B cell (primary cell): ENCODE data around the gene GLOD5. TPM values are rescaled to one million over a fixed set of nuclear protein-coding genes. Genes with fewer than 3 reads are reported as not detected.

Experiments used
- ATAC-seq: fragments of 200-7000 bp; cut with Tn5 transposase; one replicate; pipeline ENCODE4 v1.10.0; 2021; ENCODE audit warnings: low read depth, mild to moderate bottlenecking, moderate number of reproducible peaks, moderate library complexity
- CTCF ChIA-PET: fragments of 350-600 bp; sonication (Branson Sonifier 250); formaldehyde crosslinking; loops from one replicate; lab custom pipeline; 2021; ENCODE audit warnings: antibody characterized with exemption, inconsistent platforms; lab: Charles Lee
- POLR2A ChIA-PET: fragments of 350-600 bp; sonication (Branson Sonifier 250); formaldehyde crosslinking; loops from one replicate; lab custom pipeline; 2021; ENCODE audit warnings: antibody characterized with exemption; lab: Charles Lee
- DNase-seq: peaks from one replicate; pipeline ENCODE4 v3.0.0; 2013
- H2AFZ ChIP-seq: 2 replicates; pipeline ENCODE4 v1.6.1; 2012; ENCODE audit warnings: mild to moderate bottlenecking, low read depth, low read length; ENCODE audit not compliant: insufficient read depth, poor library complexity, severe bottlenecking
- H3K27ac ChIP-seq, 2 donors: 1 replicate in 1 of 2; 2 replicates in 1 of 2; pipeline ENCODE4 v1.5.1; 2012 to 2013; ENCODE audit warnings: low read length in 2 of 2, mild to moderate bottlenecking in 2 of 2, moderate library complexity in 1 of 2
- H3K27me3 ChIP-seq, 4 experiments: fragments of 200-600 bp in 1 of 4; sonication (generic) in 1 of 4; replicated peaks in 1 of 4; 1 replicate in 2 of 4; 2 replicates in 2 of 4; pipeline versions ENCODE4 v1.6.1 to v1.7.0; 2013 to 2016; ENCODE audit warnings: low read length in 3 of 4, mild to moderate bottlenecking in 2 of 4, mixed read lengths in 1 of 4, moderate library complexity in 1 of 4; ENCODE audit not compliant: insufficient read depth in 4 of 4, control insufficient read depth in 3 of 4; ENCODE audit errors: control extremely low read depth in 1 of 4
- H3K36me3 ChIP-seq, 2 experiments: replicated peaks in 1 of 2; 1 replicate in 1 of 2; 2 replicates in 1 of 2; pipeline versions ENCODE4 v1.6.1 to v1.7.1; 2013; ENCODE audit warnings: low read length in 1 of 2; ENCODE audit not compliant: insufficient read depth in 2 of 2, control insufficient read depth in 1 of 2; ENCODE audit errors: control extremely low read depth in 1 of 2, extremely low read depth in 1 of 2
- H3K4me1 ChIP-seq, 2 donors: fragments of 200-600 bp in 1 of 2; sonication (generic) in 1 of 2; 1 replicate in 1 of 2; 2 replicates in 1 of 2; pipeline versions ENCODE4 v1.5.1 to v1.6.1; 2013 to 2017; ENCODE audit warnings: low read length in 2 of 2; ENCODE audit not compliant: control insufficient read depth in 2 of 2, insufficient read depth in 2 of 2
- H3K4me2 ChIP-seq: replicated peaks from 2 replicates; pipeline ENCODE3; 2012; ENCODE audit warnings: mild to moderate bottlenecking, low read depth, low read length; ENCODE audit not compliant: poor library complexity, severe bottlenecking
- H3K4me3 ChIP-seq, 5 experiments: fragments of 200-600 bp in 1 of 5; sonication (generic) in 1 of 5; 1 replicate in 3 of 5; 2 replicates in 2 of 5; pipeline versions ENCODE4 v1.5.1 to v1.7.0; 2011 to 2016; ENCODE audit warnings: low read length in 4 of 5, mild to moderate bottlenecking in 4 of 5, low read depth in 2 of 5, control low read depth in 1 of 5, moderate library complexity in 1 of 5; ENCODE audit not compliant: insufficient read depth in 1 of 5; ENCODE audit errors: control extremely low read depth in 1 of 5, extremely low read depth in 1 of 5
- H3K79me2 ChIP-seq: fragments of 200-600 bp; sonication (generic); one replicate; pipeline ENCODE4 v1.6.0; 2016; ENCODE audit warnings: low read length; ENCODE audit not compliant: control insufficient read depth, insufficient read depth
- H3K9ac ChIP-seq: fragments of 200-600 bp; sonication (generic); 2 replicates; pipeline ENCODE4 v1.6.1; 2017; ENCODE audit warnings: mild to moderate bottlenecking, low read length, moderate library complexity
- H3K9me3 ChIP-seq, 3 donors: one replicate each; pipeline versions ENCODE4 v1.6.1 to v1.7.1; 2013; ENCODE audit warnings: low read length in 2 of 3; ENCODE audit not compliant: control insufficient read depth in 2 of 3, insufficient read depth in 1 of 3; ENCODE audit errors: control extremely low read depth in 1 of 3
- H4K20me1 ChIP-seq: 2 replicates; pipeline ENCODE4 v1.6.0; 2012; ENCODE audit warnings: mild to moderate bottlenecking, low read length; ENCODE audit not compliant: insufficient read depth, control insufficient read depth, poor library complexity, severe bottlenecking
- H3K27ac Mint-ChIP-seq: one replicate; pipeline ENCODE4 v1.8.0; 2021; ENCODE audit warnings: mixed read lengths
- H3K27me3 Mint-ChIP-seq: one replicate; pipeline ENCODE4 v1.8.0; 2021; ENCODE audit warnings: mixed read lengths
- H3K4me1 Mint-ChIP-seq: one replicate; pipeline ENCODE4 v1.8.0; 2021; ENCODE audit warnings: mixed read lengths
- H3K4me3 Mint-ChIP-seq: one replicate; pipeline ENCODE4 v1.8.0; 2021; ENCODE audit warnings: mixed read lengths
- H3K9me3 Mint-ChIP-seq: one replicate; pipeline ENCODE4 v1.8.0; 2022; ENCODE audit warnings: mixed read lengths; ENCODE audit not compliant: insufficient read depth
- CTCF ChIP-seq: fragments of 200-600 bp; IDR thresholded peaks from one replicate; pipeline ENCODE4 v1.8.0; 2022; ENCODE audit warnings: antibody characterized with exemption, mild to moderate bottlenecking
- EZH2 ChIP-seq: IDR thresholded peaks from 2 replicates; pipeline ENCODE4 v1.6.1; 2012; ENCODE audit warnings: borderline replicate concordance, low read depth, mild to moderate bottlenecking, moderate library complexity, low read length; ENCODE audit not compliant: insufficient read depth, poor library complexity, severe bottlenecking
- WGBS: methylation state at CpG from one replicate; pipeline ENCODE4 v1.1.5; 2013; ENCODE audit warnings: missing lambda C conversion rate; ENCODE audit not compliant: insufficient coverage; 5-methylcytosine and 5-hydroxymethylcytosine counted together
- intact Hi-C: fragments of 100-400 bp; cut with micrococcal nuclease; formaldehyde crosslinking; loops from one replicate; pipeline ENCODE4 v1.10.0; 2022
- polyA plus RNA-seq: library from polyadenylated mRNA; depleted of rRNA; stranded (reverse); fragments of >200 nt; gene quantifications from 2 replicates; pipeline ENCODE4 v1.2.3, GENCODE V29; 2012
- total RNA-seq, 2 donors: library from RNA; stranded (reverse); fragments of 120-200 nt in 1 of 2; gene quantifications; 1 replicate in 1 of 2; 2 replicates in 1 of 2; pipeline versions ENCODE4 v1.2.3 to v1.2.4, GENCODE V29; 2013 to 2022

The GLOD5 gene
- total and polyA plus RNA-seq, 2 donors (not counting 1 experiment from before 2014, with no cell fraction given), result not detected

DNA sequence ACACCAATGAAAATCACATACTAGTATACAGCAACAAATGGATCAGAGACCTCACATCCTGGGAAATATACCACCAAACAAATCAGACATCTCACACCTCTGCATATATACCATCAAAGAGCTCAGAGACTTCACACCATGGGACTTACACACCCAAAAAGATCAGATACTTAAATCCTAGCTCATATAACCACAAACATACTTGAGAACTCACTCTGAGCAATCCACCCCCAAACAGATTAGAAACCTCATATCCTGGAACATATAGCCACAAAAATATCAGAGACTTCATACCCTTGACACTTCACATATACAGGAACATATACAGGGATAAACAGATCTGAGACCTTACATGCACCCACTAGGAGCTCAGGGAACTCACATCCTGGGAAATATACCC lies 32.9 kb upstream of the GLOD5 start:
- CTCF ChIA-PET, result no interaction called here
- intact Hi-C loops, result no loop called here
- no peaks in the 10 kb centered on the region for H3K4me1 Mint-ChIP-seq
- H3K9ac ChIP-seq, result no peak overlapping the region
- no peaks in the 10 kb centered on the region for H3K79me2 ChIP-seq
- H3K4me2 ChIP-seq, result no peak overlapping the region
- H3K9me3 Mint-ChIP-seq, result no peaks in the 10 kb centered on the region
- H4K20me1 ChIP-seq, result no peaks in the 10 kb centered on the region
- no peak overlapping the region for H3K4me3 Mint-ChIP-seq
- H3K27ac Mint-ChIP-seq, result no peak overlapping the region
- ATAC-seq, result no peak
- no peaks in the 10 kb centered on the region for H3K27me3 ChIP-seq
- H3K4me1 ChIP-seq, result no peaks in the 10 kb centered on the region
- TF ChIP-seq CTCF, result no peak
- no peak for TF ChIP-seq EZH2
- no peak overlapping the region for H3K4me3 ChIP-seq
- no peaks in the 10 kb centered on the region for H3K9me3 ChIP-seq
- POLR2A ChIA-PET, result no interaction called here
- no peaks in the 10 kb centered on the region for H3K36me3 ChIP-seq
- H2AFZ ChIP-seq, result no peak overlapping the region
- no peak overlapping the region for H3K27ac ChIP-seq
- H3K27me3 Mint-ChIP-seq, result no peaks in the 10 kb centered on the region
- DNase-seq, result no peak

- CTCF ChIA-PET, result no interaction called here
- TF ChIP-seq EZH2 (no peak), CTCF (no peak)
- H3K27ac ChIP-seq, result no peak overlapping the region
- no peaks in the 10 kb centered on the region for H4K20me1 ChIP-seq
- peak overlapping the region; percentile 41 for H3K27ac Mint-ChIP-seq
- no peaks in the 10 kb centered on the region for H3K79me2 ChIP-seq
- peak overlapping the region in 1 of 5 experiments; percentile 75 for H3K4me3 ChIP-seq
- peaks cover 0 to 15% of the 10 kb centered on the region in 2 donors for H3K4me1 ChIP-seq
- H2AFZ ChIP-seq, result peak overlapping the region; percentile 74
- H3K4me2 ChIP-seq, result peak overlapping the region; percentile 71
- no peak overlapping the region for H3K9ac ChIP-seq
- DNase-seq (no peak), ATAC-seq (no peak)
- no peaks in the 10 kb centered on the region for H3K27me3 ChIP-seq
- H3K4me1 Mint-ChIP-seq, result peaks cover 13% of the 10 kb centered on the region
- H3K9me3 ChIP-seq, result no peaks in the 10 kb centered on the region
- no peaks in the 10 kb centered on the region for H3K9me3 Mint-ChIP-seq
- POLR2A ChIA-PET, result interaction anchor here (1.6 to 1.9 kb wide), 3 partner anchors 60 to 229 kb away, joined by 3 to 9 read pairs (median 5); partner anchors contain the start of gene HDAC6
- intact Hi-C loops, result loop anchor here (2.0 to 5.0 kb wide), 3 partner anchors 60 to 306 kb away; partner anchors contain the start of genes FTSJ1 and TFE3
- H3K36me3 ChIP-seq, result no peaks in the 10 kb centered on the region
- H3K27me3 Mint-ChIP-seq, result no peaks in the 10 kb centered on the region
- peak overlapping the region; percentile 98 for H3K4me3 Mint-ChIP-seq
- WGBS, result no CpG with 5 or more reads among the region's 1 CpG
These were observed 25.2 kb upstream of the GLOD5 start for GRCh38 chrX:48736303-48736702.
